NOMO-1 (cell line): Measurements from ENCODE around the gene PI16.
A peak's percentile ranks its signal among the peaks of the same experiment; 100 is the strongest.

Source experiments
- DNase-seq, 2 experiments: peaks; one replicate each; lab custom pipeline; 2025; ENCODE audit not compliant: unreplicated experiment in 2 of 2; lab: John Stamatoyannopoulos, UW

Gene PI16

GRCh38 chr6:36955136-36955535 is 598 bp downstream of the PI16 start:
- DNase-seq: no peak

- no peak for DNase-seq
Observed at GRCh38 chr6:36955671-36956445, 1.3 kb downstream of the PI16 start.

GRCh38 chr6:36956446-36956820 is 1.9 kb downstream of the PI16 start:
- no peak for DNase-seq

GRCh38 chr6:36957773-36958271 is 3.3 kb downstream of the PI16 start:
- no peak for DNase-seq

- DNase-seq: no peak
Observed at GRCh38 chr6:36958775-36959554, 4.4 kb downstream of the PI16 start.

DNA sequence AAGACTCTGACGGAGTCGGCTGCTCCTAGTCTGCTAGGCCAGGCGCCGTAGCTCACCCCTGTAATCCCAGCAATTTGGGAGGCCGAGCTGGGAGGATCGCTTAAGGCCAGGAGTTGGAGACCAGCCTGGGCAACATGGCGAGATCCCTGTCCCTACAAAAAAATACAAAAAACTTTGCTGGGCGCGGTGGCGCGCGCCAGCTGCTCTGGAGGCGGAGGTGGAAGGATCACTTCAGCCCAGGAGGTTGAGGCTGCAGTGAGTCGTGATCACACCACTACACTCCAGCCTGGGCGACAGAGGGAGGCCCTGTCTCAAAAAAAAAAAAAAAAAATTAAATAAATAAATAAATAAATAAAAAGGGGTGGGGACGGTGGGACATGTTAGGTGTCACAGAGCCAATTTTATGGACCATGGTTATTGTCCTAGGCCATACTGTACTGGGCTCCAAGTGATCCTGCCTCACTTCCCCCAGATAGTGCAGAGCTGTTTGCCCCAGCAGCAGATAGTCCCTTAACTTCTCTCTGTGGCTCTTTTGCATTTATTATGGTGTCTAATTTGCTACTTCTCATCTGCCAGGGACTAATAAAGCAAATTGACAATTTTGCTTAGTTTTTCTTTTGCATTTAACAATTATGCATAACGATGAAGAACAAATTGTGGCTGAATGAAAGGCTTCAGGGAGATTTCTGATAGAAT is 5.2 kb downstream of the PI16 start:
- DNase-seq: no peak

DNA sequence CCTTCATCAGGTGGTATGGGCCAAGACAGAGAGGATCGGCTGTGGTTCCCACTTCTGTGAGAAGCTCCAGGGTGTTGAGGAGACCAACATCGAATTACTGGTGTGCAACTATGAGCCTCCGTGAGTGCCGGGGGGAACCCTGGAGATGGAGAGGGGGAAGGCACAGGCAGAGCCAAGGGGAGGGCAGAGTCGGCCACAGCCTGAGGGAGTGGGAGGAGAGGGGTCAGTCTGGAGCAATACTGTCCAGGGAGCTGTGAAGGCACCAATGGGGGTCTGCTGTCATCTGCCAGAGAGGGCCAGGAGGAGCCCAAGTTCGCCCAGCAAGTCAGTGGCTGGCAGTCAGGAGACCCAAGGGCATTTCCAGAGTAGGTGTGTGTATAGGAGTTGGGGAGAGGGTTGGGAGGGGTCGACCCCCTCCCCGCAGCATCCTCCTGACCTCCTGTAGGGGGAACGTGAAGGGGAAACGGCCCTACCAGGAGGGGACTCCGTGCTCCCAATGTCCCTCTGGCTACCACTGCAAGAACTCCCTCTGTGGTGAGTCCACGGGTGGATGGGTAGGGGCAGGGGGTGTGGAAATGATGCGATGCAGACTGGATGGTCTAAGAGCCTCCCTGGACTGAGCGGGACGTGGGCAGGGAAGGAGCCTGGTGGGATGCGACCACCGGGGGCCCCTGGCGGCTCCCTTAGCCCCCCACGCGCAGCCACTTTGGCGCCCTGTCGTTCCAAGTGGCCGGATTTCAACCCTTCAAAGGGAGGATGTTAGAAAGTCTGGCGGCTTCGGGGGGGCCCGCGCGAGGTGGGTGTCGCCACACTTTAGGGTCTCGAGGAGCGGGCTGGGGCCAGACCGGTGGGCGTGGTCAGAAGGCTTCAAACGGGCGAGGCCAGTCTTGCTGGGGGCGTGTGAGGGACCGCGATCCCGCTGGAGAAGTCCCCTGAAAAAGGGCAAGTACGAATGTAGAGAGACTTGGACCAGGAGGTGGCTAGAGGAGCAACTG is 7.2 kb downstream of the PI16 start:
- DNase-seq: no peak

DNA sequence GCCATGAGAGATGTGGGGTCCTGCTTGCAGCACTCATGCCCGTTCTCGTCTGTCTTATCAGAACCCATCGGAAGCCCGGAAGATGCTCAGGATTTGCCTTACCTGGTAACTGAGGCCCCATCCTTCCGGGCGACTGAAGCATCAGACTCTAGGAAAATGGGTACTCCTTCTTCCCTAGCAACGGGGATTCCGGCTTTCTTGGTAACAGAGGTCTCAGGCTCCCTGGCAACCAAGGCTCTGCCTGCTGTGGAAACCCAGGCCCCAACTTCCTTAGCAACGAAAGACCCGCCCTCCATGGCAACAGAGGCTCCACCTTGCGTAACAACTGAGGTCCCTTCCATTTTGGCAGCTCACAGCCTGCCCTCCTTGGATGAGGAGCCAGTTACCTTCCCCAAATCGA is 8.3 kb downstream of the PI16 start:
- DNase-seq: peak; percentile 93

GRCh38 chr6:36963451-36964290 is 9.1 kb downstream of the PI16 start:
- peak; percentile 14 to 27 for DNase-seq

DNA sequence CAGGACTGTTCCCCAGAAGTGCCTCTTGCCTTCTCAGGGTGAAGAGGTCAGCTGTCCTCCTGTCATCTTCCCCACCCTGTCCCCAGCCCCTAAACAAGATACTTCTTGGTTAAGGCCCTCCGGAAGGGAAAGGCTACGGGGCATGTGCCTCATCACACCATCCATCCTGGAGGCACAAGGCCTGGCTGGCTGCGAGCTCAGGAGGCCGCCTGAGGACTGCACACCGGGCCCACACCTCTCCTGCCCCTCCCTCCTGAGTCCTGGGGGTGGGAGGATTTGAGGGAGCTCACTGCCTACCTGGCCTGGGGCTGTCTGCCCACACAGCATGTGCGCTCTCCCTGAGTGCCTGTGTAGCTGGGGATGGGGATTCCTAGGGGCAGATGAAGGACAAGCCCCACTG is 9.8 kb downstream of the PI16 start:
- DNase-seq: no peak

DNA sequence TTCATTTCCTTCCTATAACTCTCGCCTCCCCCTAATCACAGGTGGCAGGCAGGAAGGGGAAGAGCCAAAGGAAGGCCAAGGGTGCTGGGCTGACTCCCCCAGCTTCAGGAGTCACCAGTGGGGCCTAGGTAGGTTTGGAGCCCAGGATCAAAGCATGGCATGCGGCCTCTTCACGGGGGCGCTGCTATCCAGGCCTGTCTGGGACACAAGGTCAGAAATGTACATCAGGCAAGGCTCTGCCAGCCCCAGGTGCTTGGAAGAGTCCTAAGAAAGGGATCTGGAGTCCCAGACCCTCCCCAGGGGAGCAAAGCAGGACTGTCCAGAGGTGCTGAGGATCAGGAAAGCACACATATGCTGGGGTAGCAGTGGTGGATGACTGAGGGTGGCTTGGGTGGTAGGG is 10.4 kb downstream of the PI16 start:
- DNase-seq: no peak

DNA sequence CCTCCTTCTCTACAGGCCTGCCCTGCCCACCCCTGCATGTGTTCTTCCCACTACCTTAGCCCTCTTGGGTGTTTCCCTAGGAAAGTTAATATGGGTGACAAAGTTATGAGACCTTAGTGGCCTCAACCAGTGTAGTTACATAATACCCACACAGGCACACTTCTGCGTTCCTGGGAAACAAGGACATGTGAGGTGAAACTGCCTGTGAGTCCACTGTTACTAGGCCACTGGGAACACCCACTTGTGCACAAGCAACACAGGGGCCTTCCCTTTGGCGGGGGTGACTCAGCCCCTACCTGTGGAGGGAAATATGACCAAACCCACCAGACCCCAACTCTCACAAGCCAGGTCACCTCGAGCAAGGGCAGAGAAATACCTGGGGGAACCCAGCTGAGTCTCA is 12.8 kb downstream of the PI16 start:
- DNase-seq: no peak

GRCh38 chr6:36967757-36968156 is 13.2 kb downstream of the PI16 start:
- no peak for DNase-seq

- DNase-seq: no peak
Observed at GRCh38 chr6:36968266-36968977, 13.9 kb downstream of the PI16 start.

- no peak for DNase-seq
Observed at GRCh38 chr6:36969240-36969691, 14.7 kb downstream of the PI16 start.

GRCh38 chr6:36969988-36970891 is 15.7 kb downstream of the PI16 start:
- DNase-seq: no peak
